Prostate gland (tissue), 2 donors: ENCODE data around the gene STK38L. TPM values are rescaled to one million over a fixed set of nuclear protein-coding genes. Genes with fewer than 3 reads are reported as not detected.

Source experiments
- DNase-seq: peaks from one replicate; pipeline ENCODE4 v3.0.0-alpha.2; 2019; ENCODE audit warnings: low spot score
- H3K27ac ChIP-seq, 2 donors: fragments of 200-600 bp; sonication (generic); 2 replicates each; pipeline ENCODE4 v1.5.1; 2017 to 2019
- H3K27me3 ChIP-seq: fragments of 200-600 bp; sonication (generic); replicated peaks from 2 replicates; pipeline ENCODE4 v1.5.1; 2019; ENCODE audit not compliant: insufficient read depth
- H3K36me3 ChIP-seq, 2 donors: fragments of 200-600 bp; sonication (generic); 1 replicate in 1 of 2; 2 replicates in 1 of 2; pipeline versions ENCODE4 v1.5.1 to v1.8.1; 2017 to 2019
- H3K4me1 ChIP-seq: fragments of 200-600 bp; sonication (generic); replicated peaks from 2 replicates; pipeline ENCODE4 v1.5.1; 2019
- H3K4me3 ChIP-seq, 2 donors: fragments of 200-600 bp; sonication (generic); 2 replicates each; pipeline ENCODE4 v1.5.1; 2017 to 2019
- H3K9me3 ChIP-seq: fragments of 200-600 bp; sonication (generic); 2 replicates; pipeline ENCODE4 v1.5.1; 2017
- POLR2A ChIP-seq: fragments of 450-650 bp; IDR thresholded peaks from one replicate; pipeline ENCODE4 v1.6.1; 2016; ENCODE audit warnings: antibody characterized with exemption, mild to moderate bottlenecking
- POLR2AphosphoS5 ChIP-seq: sonication (generic); formaldehyde crosslinking; IDR thresholded peaks from one replicate; pipeline ENCODE4 v1.6.1; 2017; ENCODE audit warnings: antibody characterized with exemption
- WGBS: methylation state at CpG from one replicate; pipeline ENCODE4 v1.1.5; 2018; 5-methylcytosine and 5-hydroxymethylcytosine counted together
- intact Hi-C: fragments of 100-400 bp; cut with DNase I; formaldehyde crosslinking; loops from one replicate; pipeline ENCODE4 v1.14.2; 2022
- total RNA-seq, 2 donors: library from RNA; depleted of rRNA; stranded (reverse); fragments of >200 nt; gene quantifications; one replicate each; pipeline ENCODE4 v1.1.0, GENCODE V29; 2016
- TF ChIP-seq, protein P1 (sequence below), 4 experiments: fragments of 200-600 bp in 2 of 4; fragments of 450-650 bp in 2 of 4; sonication (generic) in 2 of 4; IDR thresholded peaks; 1 replicate in 3 of 4; 2 replicates in 1 of 4; pipeline ENCODE4 v1.5.1; 2016 to 2019; ENCODE audit warnings: antibody characterized with exemption in 4 of 4, mild to moderate bottlenecking in 2 of 4, moderate library complexity in 2 of 4

STK38L gene
- 10 to 100 TPM; 25.3 to 37.1 TPM for total RNA-seq

GRCh38 chr12:27243804-27244688, at the start of gene STK38L:
TSS of gene STK38L (plus strand) at chr12:27244286. CDS start at chr12:27297721, 53,435 bp downstream.
- Histone ChIP-seq H3K36me3 (no peaks in the 10 kb centered on the region), H3K9me3 (no peaks in the 10 kb centered on the region), H3K27me3 (no peaks in the 10 kb centered on the region), H3K27ac (peak within 1 kb of the TSS; percentile 81 to 85), H3K4me3 (peak within 1 kb of the TSS; percentile 59 to 65), H3K4me1 (peaks cover 3% of the 10 kb centered on the region)
- DNase-seq = peak; percentile 93
- intact Hi-C loops = loop anchor here (2.0 to 5.0 kb wide), 2 partner anchors 52 to 221 kb away; partner anchors contain the start of gene MED21
- TF ChIP-seq POLR2A (peak; percentile 96), POLR2AphosphoS5 (peak; percentile 71)
- TF ChIP-seq, protein P1, sequence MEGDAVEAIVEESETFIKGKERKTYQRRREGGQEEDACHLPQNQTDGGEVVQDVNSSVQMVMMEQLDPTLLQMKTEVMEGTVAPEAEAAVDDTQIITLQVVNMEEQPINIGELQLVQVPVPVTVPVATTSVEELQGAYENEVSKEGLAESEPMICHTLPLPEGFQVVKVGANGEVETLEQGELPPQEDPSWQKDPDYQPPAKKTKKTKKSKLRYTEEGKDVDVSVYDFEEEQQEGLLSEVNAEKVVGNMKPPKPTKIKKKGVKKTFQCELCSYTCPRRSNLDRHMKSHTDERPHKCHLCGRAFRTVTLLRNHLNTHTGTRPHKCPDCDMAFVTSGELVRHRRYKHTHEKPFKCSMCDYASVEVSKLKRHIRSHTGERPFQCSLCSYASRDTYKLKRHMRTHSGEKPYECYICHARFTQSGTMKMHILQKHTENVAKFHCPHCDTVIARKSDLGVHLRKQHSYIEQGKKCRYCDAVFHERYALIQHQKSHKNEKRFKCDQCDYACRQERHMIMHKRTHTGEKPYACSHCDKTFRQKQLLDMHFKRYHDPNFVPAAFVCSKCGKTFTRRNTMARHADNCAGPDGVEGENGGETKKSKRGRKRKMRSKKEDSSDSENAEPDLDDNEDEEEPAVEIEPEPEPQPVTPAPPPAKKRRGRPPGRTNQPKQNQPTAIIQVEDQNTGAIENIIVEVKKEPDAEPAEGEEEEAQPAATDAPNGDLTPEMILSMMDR (IDR thresholded peaks at IDR 0.05) = peak in 2 of 4 experiments; percentile 23 to 27
- WGBS = 8% methylated on average over 45 of the region's 69 CpGs

- Histone ChIP-seq H3K4me3 (no peak overlapping the region), H3K9me3 (no peaks in the 10 kb centered on the region), H3K27ac (peak overlapping the region; percentile 37 to 38), H3K36me3 (no peaks in the 10 kb centered on the region), H3K27me3 (no peaks in the 10 kb centered on the region), H3K4me1 (peaks cover 3% of the 10 kb centered on the region)
- intact Hi-C loops = loop anchor here (5.0 kb wide), 2 partner anchors 48 to 172 kb away; partner anchors contain the start of genes MED21 and STK38L
- TF ChIP-seq POLR2A = no peak
- TF ChIP-seq POLR2AphosphoS5 = no peak
- TF ChIP-seq, protein P1 (IDR thresholded peaks at IDR 0.05) = no peak
- WGBS = 60% methylated on average over 2 of the region's 2 CpGs
- no peak for DNase-seq
Measured at GRCh38 chr12:27194644-27195043, 49.4 kb upstream of the STK38L start.

- Histone ChIP-seq H3K4me3 (no peak overlapping the region), H3K27me3 (no peaks in the 10 kb centered on the region), H3K4me1 (no peaks in the 10 kb centered on the region), H3K27ac (no peak overlapping the region), H3K9me3 (no peaks in the 10 kb centered on the region), H3K36me3 (no peaks in the 10 kb centered on the region)
- intact Hi-C loops = no loop called here
- TF ChIP-seq, protein P1 (IDR thresholded peaks at IDR 0.05) = no peak
- TF ChIP-seq POLR2A = no peak
- TF ChIP-seq POLR2AphosphoS5 = no peak
- WGBS = 71% methylated on average over 3 of the region's 3 CpGs
- DNase-seq = no peak
Measured at GRCh38 chr12:27198036-27198435, 46.0 kb upstream of the STK38L start.

- Histone ChIP-seq H3K27me3 (no peaks in the 10 kb centered on the region), H3K27ac (no peak overlapping the region), H3K36me3 (no peaks in the 10 kb centered on the region), H3K9me3 (no peaks in the 10 kb centered on the region), H3K4me1 (no peaks in the 10 kb centered on the region), H3K4me3 (no peak overlapping the region)
- intact Hi-C loops = no loop called here
- DNase-seq = no peak
- no peak for TF ChIP-seq POLR2A
- no peak for TF ChIP-seq POLR2AphosphoS5
- TF ChIP-seq, protein P1 (IDR thresholded peaks at IDR 0.05) = no peak
- WGBS = 74% methylated on average over 2 of the region's 2 CpGs
Measured at GRCh38 chr12:27199638-27200300, 44.3 kb upstream of the STK38L start.
